Upper lobe of left lung (tissue), 6 donors: Measurements from ENCODE around the gene TAAR8. TPM values are rescaled to one million over a fixed set of nuclear protein-coding genes. Genes with fewer than 3 reads are reported as not detected.
"Not testable (repeated sequence)": the region's sequence is repeated elsewhere in the genome, so short reads cannot be mapped to it uniquely, and the experiment has no call there.

Experiments used
- ATAC-seq, 2 donors: fragments of 200-7000 bp; cut with Tn5 transposase; one replicate each; pipeline ENCODE4 v1.9.1; 2022; ENCODE audit warnings: mild to moderate bottlenecking in 2 of 2, moderate library complexity in 2 of 2; ENCODE audit not compliant: low FRiP score in 2 of 2
- DNase-seq, 2 donors: peaks; one replicate each; pipeline ENCODE4 v3.0.0-alpha.2; 2019 to 2020
- H3K27ac ChIP-seq, 4 donors: fragments of 200-600 bp; sonication (generic); one replicate each; pipeline ENCODE4 v1.5.1; 2016 to 2019
- H3K27me3 ChIP-seq, 4 donors: fragments of 200-600 bp; sonication (generic); one replicate each; pipeline ENCODE4 v1.5.1; 2017 to 2019
- H3K36me3 ChIP-seq, 4 donors: fragments of 200-600 bp; sonication (generic); one replicate each; pipeline ENCODE4 v1.5.1; 2016 to 2019
- H3K4me1 ChIP-seq, 4 donors: fragments of 200-600 bp; sonication (generic); one replicate each; pipeline ENCODE4 v1.5.1; 2018 to 2019
- H3K4me3 ChIP-seq, 4 donors: fragments of 200-600 bp; sonication (generic); one replicate each; pipeline ENCODE4 v1.5.1; 2017 to 2019; ENCODE audit warnings: mild to moderate bottlenecking in 2 of 4, moderate library complexity in 1 of 4
- H3K9me3 ChIP-seq, 4 donors: fragments of 200-600 bp; sonication (generic); one replicate each; pipeline ENCODE4 v1.5.1; 2018 to 2019
- EP300 ChIP-seq, 4 donors: sonication (generic); formaldehyde crosslinking; IDR thresholded peaks; one replicate each; pipeline ENCODE4 v1.5.1; 2017; ENCODE audit warnings: antibody characterized with exemption in 4 of 4, control low read depth in 2 of 4
- POLR2A ChIP-seq, 4 donors: fragments of 450-650 bp; IDR thresholded peaks; one replicate each; pipeline ENCODE4 v1.5.1; 2016 to 2017; ENCODE audit warnings: antibody characterized with exemption in 4 of 4, mild to moderate bottlenecking in 2 of 4
- POLR2AphosphoS5 ChIP-seq, 2 donors: sonication (generic); formaldehyde crosslinking; IDR thresholded peaks; one replicate each; pipeline ENCODE4 v1.5.1; 2017; ENCODE audit warnings: antibody characterized with exemption in 2 of 2
- WGBS, 2 donors: methylation state at CpG; one replicate each; pipeline ENCODE4 v1.1.5; 2017 to 2018; 5-methylcytosine and 5-hydroxymethylcytosine counted together
- total RNA-seq, 6 donors: library from RNA; depleted of rRNA in 4 of 6; stranded (reverse); fragments of >200 nt in 4 of 6; gene quantifications; one replicate each; pipeline versions ENCODE4 v1.1.0 to v1.2.1, GENCODE V29; 2016 to 2021
- TF ChIP-seq, protein P1 (sequence below), 6 experiments: fragments of 450-650 bp in 4 of 6; fragments of 200-600 bp in 2 of 6; sonication (generic) in 2 of 6; IDR thresholded peaks; one replicate each; pipeline ENCODE4 v1.5.1; 2016 to 2019; ENCODE audit warnings: antibody characterized with exemption in 6 of 6
- donor health status: DM: no; HTN: no; CAD: no; lungs with moderate emphysema.
- donor health status: DM: no; HTN: yes; CAD: no; lungs with severe emphysema.

TAAR8 gene
- total RNA-seq, 6 donors from 2014 or later = not detected

DNA sequence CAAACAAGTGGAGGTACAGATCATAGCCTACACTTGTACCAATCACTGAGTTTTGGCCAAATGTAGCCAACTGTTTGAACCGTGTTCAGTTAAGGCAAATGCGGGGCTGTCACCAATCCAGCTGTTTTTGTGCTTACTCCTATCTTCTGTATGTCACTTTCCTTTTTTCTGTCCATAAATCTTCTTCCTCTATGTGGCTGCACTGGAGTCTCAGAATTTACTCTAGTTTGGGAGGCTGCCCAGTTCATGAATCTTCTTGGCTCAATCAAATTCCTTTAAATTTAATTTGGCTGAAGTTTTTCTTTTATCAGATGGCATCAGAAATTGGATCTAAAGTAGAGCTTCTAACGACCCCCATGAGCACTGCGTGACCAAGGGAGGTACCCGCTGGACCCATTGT lies 27.8 kb upstream of the TAAR8 start:
- no peaks in the 10 kb centered on the region for H3K27me3 ChIP-seq
- no peak for TF ChIP-seq EP300 (IDR thresholded peaks at IDR 0.05)
- TF ChIP-seq POLR2A (IDR thresholded peaks at IDR 0.05) = no peak
- TF ChIP-seq POLR2AphosphoS5 (IDR thresholded peaks at IDR 0.05) = no peak
- TF ChIP-seq, protein P1, sequence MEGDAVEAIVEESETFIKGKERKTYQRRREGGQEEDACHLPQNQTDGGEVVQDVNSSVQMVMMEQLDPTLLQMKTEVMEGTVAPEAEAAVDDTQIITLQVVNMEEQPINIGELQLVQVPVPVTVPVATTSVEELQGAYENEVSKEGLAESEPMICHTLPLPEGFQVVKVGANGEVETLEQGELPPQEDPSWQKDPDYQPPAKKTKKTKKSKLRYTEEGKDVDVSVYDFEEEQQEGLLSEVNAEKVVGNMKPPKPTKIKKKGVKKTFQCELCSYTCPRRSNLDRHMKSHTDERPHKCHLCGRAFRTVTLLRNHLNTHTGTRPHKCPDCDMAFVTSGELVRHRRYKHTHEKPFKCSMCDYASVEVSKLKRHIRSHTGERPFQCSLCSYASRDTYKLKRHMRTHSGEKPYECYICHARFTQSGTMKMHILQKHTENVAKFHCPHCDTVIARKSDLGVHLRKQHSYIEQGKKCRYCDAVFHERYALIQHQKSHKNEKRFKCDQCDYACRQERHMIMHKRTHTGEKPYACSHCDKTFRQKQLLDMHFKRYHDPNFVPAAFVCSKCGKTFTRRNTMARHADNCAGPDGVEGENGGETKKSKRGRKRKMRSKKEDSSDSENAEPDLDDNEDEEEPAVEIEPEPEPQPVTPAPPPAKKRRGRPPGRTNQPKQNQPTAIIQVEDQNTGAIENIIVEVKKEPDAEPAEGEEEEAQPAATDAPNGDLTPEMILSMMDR (IDR thresholded peaks at IDR 0.05) = no peak
- DNase-seq (no peak), ATAC-seq (no peak)
- no peak overlapping the region for H3K27ac ChIP-seq
- no peaks in the 10 kb centered on the region for H3K9me3 ChIP-seq
- no peak overlapping the region for H3K4me3 ChIP-seq
- H3K36me3 ChIP-seq = no peaks in the 10 kb centered on the region
- WGBS, 2 donors = 75 to 87% methylated on average over 5 of the region's 5 CpGs
- H3K4me1 ChIP-seq = no peaks in the 10 kb centered on the region

DNA sequence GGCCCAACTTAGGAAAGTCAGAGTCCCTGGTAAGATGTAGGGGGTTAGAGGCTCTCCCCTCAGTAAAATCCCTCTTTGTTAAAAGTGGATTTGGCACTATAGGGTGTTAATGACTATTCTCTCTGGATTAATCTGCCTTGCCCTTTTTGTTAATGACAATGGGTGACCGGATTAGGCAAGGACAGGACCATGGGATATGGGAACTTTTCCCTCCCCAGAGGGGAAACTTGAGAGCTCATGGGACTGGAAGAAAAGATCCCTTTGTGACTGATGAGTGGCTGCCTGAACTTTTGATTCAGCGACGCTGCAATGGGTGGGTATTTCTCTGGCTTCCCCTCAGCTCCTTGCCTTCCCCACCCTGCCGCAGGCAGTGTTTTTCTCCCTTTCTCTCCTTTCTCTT lies 26.6 kb upstream of the TAAR8 start:
- Histone ChIP-seq H3K9me3 (no peaks in the 10 kb centered on the region), H3K4me3 (no peak overlapping the region), H3K27me3 (no peaks in the 10 kb centered on the region), H3K27ac (no peak overlapping the region), H3K36me3 (no peaks in the 10 kb centered on the region), H3K4me1 (peaks cover 0 to 3% (median 0%) of the 10 kb centered on the region in 4 donors)
- DNase-seq = no peak
- WGBS, 2 donors = 77 to 86% methylated on average over 4 of the region's 4 CpGs
- no peak for ATAC-seq
- no peak for TF ChIP-seq POLR2A (IDR thresholded peaks at IDR 0.05)

DNA sequence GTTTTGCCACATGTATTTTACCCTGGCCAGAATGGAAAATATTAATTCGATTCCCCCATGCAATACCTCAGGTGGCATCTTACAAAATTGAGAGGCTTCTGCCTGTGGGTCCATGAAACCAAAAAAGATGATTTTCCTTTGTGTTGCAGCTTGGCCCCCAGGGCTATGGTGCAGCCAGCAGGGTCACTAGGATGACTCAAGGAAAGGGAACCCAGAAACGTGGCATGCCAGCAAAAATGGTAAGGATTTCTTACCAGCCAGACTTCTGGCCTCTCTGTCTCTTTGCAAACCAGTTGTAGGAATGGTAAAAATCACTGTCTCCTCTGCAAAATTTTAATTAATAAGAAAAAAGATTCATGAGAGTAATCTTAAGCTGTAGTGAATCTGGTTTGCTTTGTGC lies 26.0 kb upstream of the TAAR8 start:
- Histone ChIP-seq H3K27ac (no peak overlapping the region), H3K36me3 (no peaks in the 10 kb centered on the region), H3K9me3 (no peaks in the 10 kb centered on the region), H3K27me3 (no peaks in the 10 kb centered on the region), H3K4me1 (peaks cover 0 to 3% (median 0%) of the 10 kb centered on the region in 4 donors), H3K4me3 (no peak overlapping the region)
- DNase-seq = no peak
- no peak for ATAC-seq
- TF ChIP-seq, protein P1 (IDR thresholded peaks at IDR 0.05) = no peak
- no peak for TF ChIP-seq EP300 (IDR thresholded peaks at IDR 0.05)
- TF ChIP-seq POLR2A (IDR thresholded peaks at IDR 0.05) = no peak
- TF ChIP-seq POLR2AphosphoS5 (IDR thresholded peaks at IDR 0.05) = no peak
- whole genome bisulfite sequencing, 2 donors = 59 to 70% methylated on average over 2 of the region's 2 CpGs

DNA sequence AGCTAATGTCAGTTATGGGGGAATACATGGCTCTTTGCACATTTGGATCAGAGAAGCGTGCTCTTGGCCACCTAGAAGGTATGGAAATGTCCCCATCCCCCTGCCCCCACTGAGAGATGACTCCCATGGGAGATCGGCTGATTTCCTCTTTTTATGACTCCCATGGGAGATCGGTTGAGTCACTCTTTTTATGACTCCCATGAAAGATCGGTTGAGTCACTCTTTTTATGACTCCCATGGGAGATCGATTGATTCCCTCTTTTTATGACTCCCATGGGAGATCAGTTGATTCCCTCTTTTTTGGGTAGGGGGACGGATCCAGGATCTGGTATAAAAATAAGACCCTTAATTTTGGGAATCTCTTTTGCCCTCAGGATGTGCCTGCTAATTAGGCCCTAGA lies 24.7 kb upstream of the TAAR8 start:
- H3K27me3 ChIP-seq = no peaks in the 10 kb centered on the region
- WGBS, 2 donors = 85 to 90% methylated on average over 6 of the region's 6 CpGs
- no peak for DNase-seq
- H3K4me3 ChIP-seq = no peak overlapping the region
- H3K27ac ChIP-seq = no peak overlapping the region
- ATAC-seq = no peak
- H3K4me1 ChIP-seq = peaks cover 0 to 3% (median 0%) of the 10 kb centered on the region in 4 donors
- H3K9me3 ChIP-seq = no peaks in the 10 kb centered on the region
- TF ChIP-seq POLR2AphosphoS5 (IDR thresholded peaks at IDR 0.05) = no peak
- TF ChIP-seq EP300 (IDR thresholded peaks at IDR 0.05) = no peak
- TF ChIP-seq, protein P1 (IDR thresholded peaks at IDR 0.05) = no peak
- no peak for TF ChIP-seq POLR2A (IDR thresholded peaks at IDR 0.05)
- H3K36me3 ChIP-seq = no peaks in the 10 kb centered on the region

DNA sequence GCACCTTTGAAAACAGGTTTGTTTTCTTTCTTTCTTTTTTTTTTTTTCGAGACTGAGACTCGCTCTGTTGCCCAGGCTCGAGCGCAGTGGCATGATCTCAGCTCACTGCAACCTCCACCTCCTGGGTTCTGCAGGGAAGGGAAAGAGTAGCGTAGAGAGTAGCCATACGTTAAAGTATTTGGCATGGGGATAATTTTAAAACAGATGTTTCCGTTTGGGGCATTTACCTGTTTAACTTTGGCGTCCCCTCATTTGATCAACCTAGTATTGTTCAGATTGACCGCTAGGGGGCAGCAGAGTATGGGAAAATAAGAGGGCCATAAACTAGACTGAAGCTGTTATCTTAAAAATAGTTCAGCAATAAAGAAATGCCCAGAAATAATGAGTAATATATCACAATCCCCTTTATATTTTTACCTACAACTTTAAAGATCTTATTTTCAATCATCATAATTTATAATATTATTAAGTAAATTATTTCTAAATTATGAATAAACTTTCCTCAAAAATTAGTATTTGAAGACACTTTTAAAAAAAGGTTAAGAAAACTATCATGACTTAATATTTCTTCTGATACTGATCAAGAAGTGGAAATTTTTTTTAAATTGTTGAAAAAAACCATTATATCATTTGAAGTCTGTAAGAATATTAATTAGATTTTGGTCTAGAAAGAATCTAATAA lies 22.0 kb upstream of the TAAR8 start:
- TF ChIP-seq POLR2A (IDR thresholded peaks at IDR 0.05) = no peak
- no peak for TF ChIP-seq POLR2AphosphoS5 (IDR thresholded peaks at IDR 0.05)
- TF ChIP-seq, protein P1 (IDR thresholded peaks at IDR 0.05) = peak; percentile 57 to 80 (median 68)
- no peak for TF ChIP-seq EP300 (IDR thresholded peaks at IDR 0.05)
- DNase-seq (peak in 1 of 2 donors; percentile 47), ATAC-seq (peak; percentile 73 to 83)
- Histone ChIP-seq H3K9me3 (no peaks in the 10 kb centered on the region), H3K4me3 (no peak overlapping the region), H3K36me3 (no peaks in the 10 kb centered on the region), H3K27ac (no peak overlapping the region), H3K4me1 (peaks cover 0 to 3% (median 0%) of the 10 kb centered on the region in 4 donors), H3K27me3 (no peaks in the 10 kb centered on the region)
- WGBS, 2 donors = 17 to 21% methylated on average over 9 of the region's 9 CpGs

DNA sequence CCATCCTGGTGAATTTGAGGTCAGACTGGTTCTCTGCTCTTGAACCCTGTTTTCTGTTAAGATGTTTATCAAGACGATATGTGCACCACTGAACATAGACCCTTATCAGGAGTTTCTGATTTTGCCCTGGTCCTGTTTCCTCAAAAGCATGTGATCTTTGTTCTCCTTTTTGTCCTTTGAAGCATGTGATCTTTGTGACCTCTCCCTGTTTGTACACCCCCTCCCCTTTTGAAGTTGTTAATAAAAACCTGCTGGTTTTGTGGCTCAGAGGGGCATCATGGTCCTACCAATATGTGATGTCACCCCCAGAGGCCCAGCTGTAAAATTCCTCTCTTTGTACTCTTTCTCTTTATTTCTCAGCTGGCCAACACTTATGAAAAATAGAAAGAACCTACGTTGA lies 17.9 kb upstream of the TAAR8 start:
- ATAC-seq, H3K36me3 ChIP-seq, H3K27ac ChIP-seq, H3K9me3 ChIP-seq, DNase-seq, H3K4me1 ChIP-seq, H3K4me3 ChIP-seq, H3K27me3 ChIP-seq: not testable (repeated sequence)
- WGBS, 2 donors = 77 to 83% methylated on average over 2 of the region's 2 CpGs
